GM12878 (cell line): ENCODE data around the gene HS6ST3. TPM values are rescaled to one million over a fixed set of nuclear protein-coding genes. Genes with fewer than 3 reads are reported as not detected.

ENCODE experiments used
- ATAC-seq: fragments of 200-7000 bp; cut with Tn5 transposase; 3 replicates; pipeline ENCODE4 v1.9.1; 2020; ENCODE audit warnings: mild to moderate bottlenecking, moderate library complexity
- BruUV-seq: library from RNA; stranded (reverse); fragments of 400-500 nt; replicated peaks from 2 replicates; lab custom pipeline; 2021; lab: Mats Ljungman, UMichigan
- CTCF ChIA-PET: fragments of 300-600 bp; sonication (Branson Sonifier 250); formaldehyde crosslinking; extraction: SDS; loops from one replicate; lab custom pipeline; 2021; ENCODE audit warnings: inconsistent platforms; lab: Yijun Ruan, JAX
- POLR2A ChIA-PET: fragments of 350-600 bp; formaldehyde crosslinking; extraction: SDS; loops from one replicate; lab custom pipeline; 2021; ENCODE audit warnings: inconsistent platforms; lab: Charles Lee
- RAD21 ChIA-PET: fragments of 300-600 bp; sonication (Branson Sonifier 250); formaldehyde crosslinking; loops from one replicate; lab custom pipeline; 2023; ENCODE audit warnings: antibody characterized with exemption; ENCODE audit not compliant: unreplicated experiment; lab: Charles Lee
- SMC1A ChIA-PET: fragments of 300-600 bp; sonication (Branson Sonifier 250); formaldehyde crosslinking; loops from one replicate; lab custom pipeline; 2023; ENCODE audit not compliant: unreplicated experiment, uncharacterized antibody; lab: Charles Lee
- DNase-seq: peaks from one replicate; pipeline ENCODE4 v3.0.0-alpha.2; 2011; ENCODE audit warnings: low read depth, low spot score
- FAIRE-seq: peaks from 3 replicates; lab custom pipeline; 2011; peaks lifted over from hg19 to GRCh38; lab: Jason Lieb, UNC
- H2AFZ ChIP-seq: 2 replicates; pipeline ENCODE4 v1.6.0; 2011; ENCODE audit warnings: low read depth, low read length, control low read depth; ENCODE audit not compliant: control insufficient read depth
- H3K27ac ChIP-seq: 2 replicates; pipeline ENCODE4 v1.5.1; 2011; ENCODE audit warnings: control low read depth; ENCODE audit not compliant: control insufficient read depth, insufficient read depth
- H3K27me3 ChIP-seq, 2 experiments: replicated peaks in 1 of 2; 2 replicates each; pipeline versions ENCODE4 v1.6.0 to v1.6.1; 2011; ENCODE audit warnings: low read length in 1 of 2; ENCODE audit not compliant: control insufficient read depth in 2 of 2, insufficient read depth in 2 of 2
- H3K36me3 ChIP-seq, 2 experiments: 2 replicates each; pipeline ENCODE4 v1.5.1; 2011; ENCODE audit warnings: low read length in 1 of 2; ENCODE audit not compliant: control insufficient read depth in 2 of 2, insufficient read depth in 2 of 2
- H3K4me1 ChIP-seq: 2 replicates; pipeline ENCODE4 v1.6.1; 2011; ENCODE audit warnings: mild to moderate bottlenecking, low read length, moderate library complexity, mixed read lengths; ENCODE audit not compliant: control insufficient read depth, insufficient read depth
- H3K4me2 ChIP-seq: 2 replicates; pipeline ENCODE4 v1.6.0; 2011; ENCODE audit warnings: control low read depth; ENCODE audit not compliant: control insufficient read depth, insufficient read depth
- H3K4me3 ChIP-seq: fragments of 200-600 bp; sonication (generic); 2 replicates; pipeline ENCODE4 v1.5.1; 2016
- H3K79me2 ChIP-seq: 2 replicates; pipeline ENCODE4 v1.6.0; 2011; ENCODE audit warnings: low read length; ENCODE audit not compliant: control insufficient read depth, insufficient read depth
- H3K9ac ChIP-seq: 2 replicates; pipeline ENCODE4 v1.8.0; 2011; ENCODE audit warnings: low read length, control low read depth, mixed read lengths; ENCODE audit not compliant: control insufficient read depth, insufficient read depth
- H3K9me3 ChIP-seq: replicated peaks from 3 replicates; pipeline ENCODE4 v1.5.1; 2011; ENCODE audit warnings: mild to moderate bottlenecking, low read length; ENCODE audit not compliant: control insufficient read depth, insufficient read depth
- H4K20me1 ChIP-seq: 2 replicates; pipeline ENCODE4 v1.6.0; 2011; ENCODE audit not compliant: control insufficient read depth, insufficient read depth
- BMI1 ChIP-seq: fragments of 450-650 bp; IDR thresholded peaks from 2 replicates; pipeline ENCODE4 v1.6.1; 2016; ENCODE audit warnings: mild to moderate bottlenecking, moderate library complexity, borderline replicate concordance
- EGR1 ChIP-seq, 2 experiments: IDR thresholded peaks; 1 replicate in 1 of 2; 2 replicates in 1 of 2; pipeline ENCODE4 v1.6.1; 2011 to 2012; ENCODE audit warnings: low read depth in 2 of 2, low read length in 2 of 2, borderline replicate concordance in 1 of 2, mild to moderate bottlenecking in 1 of 2, moderate library complexity in 1 of 2
- IKZF2 ChIP-seq, 2 experiments: fragments of 450-650 bp; IDR thresholded peaks; 2 replicates each; pipeline ENCODE4 v1.6.1; 2017; ENCODE audit warnings: mild to moderate bottlenecking in 2 of 2, moderate library complexity in 2 of 2
- MXI1 ChIP-seq: fragments of 150-350 bp; IDR thresholded peaks from 2 replicates; pipeline ENCODE4 v1.6.1; 2011; ENCODE audit warnings: low read depth, mild to moderate bottlenecking, inconsistent platforms, low read length, improper control_type of control experiment
- USF2 ChIP-seq: IDR thresholded peaks from 2 replicates; pipeline ENCODE4 v1.6.1; 2011; ENCODE audit warnings: low read depth, low read length, improper control_type of control experiment, borderline replicate concordance
- WRNIP1 ChIP-seq: IDR thresholded peaks from 2 replicates; pipeline ENCODE4 v1.6.1; 2011; ENCODE audit warnings: low read depth, low read length, improper control_type of control experiment, borderline replicate concordance
- ZBTB4 ChIP-seq: fragments of 450-650 bp; formaldehyde crosslinking; IDR thresholded peaks from 2 replicates; pipeline ENCODE4 v1.4.0; 2022; ENCODE audit warnings: mild to moderate bottlenecking, moderate library complexity
- WGBS: methylation state at CpG from one replicate; pipeline ENCODE4 v1.1.6; 2016; ENCODE audit warnings: low lambda C conversion rate; ENCODE audit not compliant: insufficient replicate concordance, insufficient coverage; ENCODE audit errors: missing lambda C conversion rate; 5-methylcytosine and 5-hydroxymethylcytosine counted together
- in situ Hi-C: fragments of 300-500 bp; cut with MboI; formaldehyde crosslinking; loops from 9 replicates; pipeline ENCODE4 v1.14.3; 2018; ENCODE audit warnings: mixed read lengths
- intact Hi-C: fragments of 100-400 bp; cut with micrococcal nuclease; formaldehyde crosslinking; loops from one replicate; pipeline ENCODE4 v1.14.2; 2022; ENCODE audit not compliant: unreplicated experiment
- polyA plus RNA-seq, 11 experiments: library from polyadenylated mRNA; depleted of rRNA in 4 of 11; unstranded in 6 of 11; stranded (reverse) in 5 of 11; fragments of >200 nt; fragmentation: Nextera tagmentation in 4 of 11; fragmentation: Illumina TruSeq in 1 of 11; extraction: Ambion mirVana in 4 of 11; extraction: Trizol in 1 of 11; gene quantifications; 1 replicate in 1 of 11; 2 replicates in 10 of 11; pipeline versions ENCODE4 v1.2.1 to v1.2.3, GENCODE V29; 2011 to 2016; ENCODE audit warnings: inconsistent platforms in 2 of 11, missing spikeins in 2 of 11, low read depth in 1 of 11
- total RNA-seq, 4 experiments: library from RNA; depleted of rRNA in 3 of 4; stranded (reverse); fragments of >200 nt in 3 of 4; fragmentation: Illumina TruSeq in 1 of 4; extraction: Trizol in 1 of 4; gene quantifications; 2 replicates each; pipeline versions ENCODE4 v1.2.1 to v1.2.3, GENCODE V29; 2013 to 2021
- TF ChIP-seq, protein P1 (sequence below): IDR thresholded peaks from 2 replicates; pipeline ENCODE4 v1.6.1; 2012; ENCODE audit warnings: improper control_type of control experiment, low read depth, low read length; ENCODE audit not compliant: insufficient replicate concordance

HS6ST3 gene
- total and polyA plus RNA-seq, 10 of the 15 experiments (the other 5 are each of a cell fraction or from before 2014, with no cell fraction given): under 0.01 to 2.9 TPM; not detected in 8

DNA sequence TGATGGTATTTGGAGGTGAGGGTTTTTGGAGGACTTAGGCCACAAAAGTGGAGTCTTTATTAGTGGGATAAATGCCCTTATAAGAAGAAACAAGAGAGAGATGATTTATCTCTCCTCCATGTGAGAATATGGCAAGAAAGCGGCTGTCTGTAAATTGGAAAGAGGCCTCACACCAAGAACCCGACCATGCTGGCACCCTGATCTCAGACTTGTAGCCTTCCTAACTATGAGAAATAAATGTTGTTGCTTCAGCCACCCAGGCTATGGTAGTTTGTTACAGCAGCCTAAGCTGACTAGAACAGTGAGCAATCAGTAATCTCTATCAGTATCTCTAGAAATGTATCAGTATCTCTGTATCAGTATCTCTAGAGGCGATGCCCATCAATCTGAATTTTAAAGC is 617.2 kb downstream of the HS6ST3 start (continued):
- no peak for TF ChIP-seq ZBTB4
- TF ChIP-seq, all 136 proteins: peak for 0

GRCh38 chr13:96710166-96710862 is 620.4 kb downstream of the HS6ST3 start:
- Histone ChIP-seq H3K9me3 (no peaks in the 10 kb centered on the region), H3K27ac (no peak overlapping the region), H3K9ac (no peak overlapping the region), H4K20me1 (no peaks in the 10 kb centered on the region), H3K4me2 (no peak overlapping the region), H2AFZ (no peak overlapping the region), H3K4me3 (no peak overlapping the region), H3K4me1 (no peaks in the 10 kb centered on the region), H3K79me2 (no peaks in the 10 kb centered on the region)
- 10% methylated on average over 3 of the region's 3 CpGs for WGBS
- ChIA-PET CTCF (no interaction called here), SMC1A (no interaction called here), RAD21 (no interaction called here), POLR2A (no interaction called here)
- no TSS peak for BruUV-seq
- FAIRE-seq (no peak), ATAC-seq (no peak)
- TF ChIP-seq MXI1 (no peak), IKZF2 (IDR thresholded peaks at IDR 0.05) (no peak), BMI1 (no peak), WRNIP1 (no peak), USF2 (no peak), EGR1 (IDR thresholded peaks at IDR 0.05; ENCODE audit: borderline replicate concordance in 1 of 2, low read depth in 2 of 2, low read length in 2 of 2) (no peak)
- TF ChIP-seq, protein P1, sequence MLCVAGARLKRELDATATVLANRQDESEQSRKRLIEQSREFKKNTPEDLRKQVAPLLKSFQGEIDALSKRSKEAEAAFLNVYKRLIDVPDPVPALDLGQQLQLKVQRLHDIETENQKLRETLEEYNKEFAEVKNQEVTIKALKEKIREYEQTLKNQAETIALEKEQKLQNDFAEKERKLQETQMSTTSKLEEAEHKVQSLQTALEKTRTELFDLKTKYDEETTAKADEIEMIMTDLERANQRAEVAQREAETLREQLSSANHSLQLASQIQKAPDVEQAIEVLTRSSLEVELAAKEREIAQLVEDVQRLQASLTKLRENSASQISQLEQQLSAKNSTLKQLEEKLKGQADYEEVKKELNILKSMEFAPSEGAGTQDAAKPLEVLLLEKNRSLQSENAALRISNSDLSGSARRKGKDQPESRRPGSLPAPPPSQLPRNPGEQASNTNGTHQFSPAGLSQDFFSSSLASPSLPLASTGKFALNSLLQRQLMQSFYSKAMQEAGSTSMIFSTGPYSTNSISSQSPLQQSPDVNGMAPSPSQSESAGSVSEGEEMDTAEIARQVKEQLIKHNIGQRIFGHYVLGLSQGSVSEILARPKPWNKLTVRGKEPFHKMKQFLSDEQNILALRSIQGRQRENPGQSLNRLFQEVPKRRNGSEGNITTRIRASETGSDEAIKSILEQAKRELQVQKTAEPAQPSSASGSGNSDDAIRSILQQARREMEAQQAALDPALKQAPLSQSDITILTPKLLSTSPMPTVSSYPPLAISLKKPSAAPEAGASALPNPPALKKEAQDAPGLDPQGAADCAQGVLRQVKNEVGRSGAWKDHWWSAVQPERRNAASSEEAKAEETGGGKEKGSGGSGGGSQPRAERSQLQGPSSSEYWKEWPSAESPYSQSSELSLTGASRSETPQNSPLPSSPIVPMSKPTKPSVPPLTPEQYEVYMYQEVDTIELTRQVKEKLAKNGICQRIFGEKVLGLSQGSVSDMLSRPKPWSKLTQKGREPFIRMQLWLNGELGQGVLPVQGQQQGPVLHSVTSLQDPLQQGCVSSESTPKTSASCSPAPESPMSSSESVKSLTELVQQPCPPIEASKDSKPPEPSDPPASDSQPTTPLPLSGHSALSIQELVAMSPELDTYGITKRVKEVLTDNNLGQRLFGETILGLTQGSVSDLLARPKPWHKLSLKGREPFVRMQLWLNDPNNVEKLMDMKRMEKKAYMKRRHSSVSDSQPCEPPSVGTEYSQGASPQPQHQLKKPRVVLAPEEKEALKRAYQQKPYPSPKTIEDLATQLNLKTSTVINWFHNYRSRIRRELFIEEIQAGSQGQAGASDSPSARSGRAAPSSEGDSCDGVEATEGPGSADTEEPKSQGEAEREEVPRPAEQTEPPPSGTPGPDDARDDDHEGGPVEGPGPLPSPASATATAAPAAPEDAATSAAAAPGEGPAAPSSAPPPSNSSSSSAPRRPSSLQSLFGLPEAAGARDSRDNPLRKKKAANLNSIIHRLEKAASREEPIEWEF: no peak
- TF ChIP-seq, all 136 proteins: peak for 0
- Histone ChIP-seq H3K36me3 (no peaks in the 10 kb centered on the region), H3K27me3 (no peaks in the 10 kb centered on the region)
- intact Hi-C loops: no loop called here
- DNase-seq: no peak
- in situ Hi-C loops: no loop called here
